Measurements from ENCODE around the gene CALHM1.
"Not testable (repeated sequence)": the region's sequence is repeated elsewhere in the genome, so short reads cannot be mapped to it uniquely, and the experiment has no call there.

Gene CALHM1

DNA sequence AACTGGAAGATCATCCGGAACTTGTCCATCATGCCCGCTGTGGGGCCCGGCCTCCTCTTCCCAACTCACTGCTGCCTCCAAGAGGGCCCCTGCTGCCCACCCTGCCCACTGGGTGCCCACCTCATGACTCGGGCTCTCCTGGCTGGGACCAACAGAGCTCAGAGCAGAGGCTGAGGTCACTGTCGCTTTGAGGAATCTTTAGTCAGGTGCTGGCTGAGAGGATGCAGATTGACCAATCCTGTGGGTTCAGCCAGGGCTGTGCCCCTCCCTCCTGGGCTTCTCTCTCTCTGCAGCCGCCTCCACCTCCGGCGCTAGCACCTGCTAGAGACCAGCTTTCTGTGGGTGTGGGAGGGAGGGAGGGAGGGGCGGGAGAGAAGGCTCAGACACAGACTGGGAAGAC is at the start of gene CALHM1:
TSS of gene CALHM1 (minus strand) at position 181 of the 400 bp plus-strand sequence. CDS start at position 32, 149 bp downstream.
- DNase-seq (ENCODE audit: low read depth, low spot score) = no peak

DNA sequence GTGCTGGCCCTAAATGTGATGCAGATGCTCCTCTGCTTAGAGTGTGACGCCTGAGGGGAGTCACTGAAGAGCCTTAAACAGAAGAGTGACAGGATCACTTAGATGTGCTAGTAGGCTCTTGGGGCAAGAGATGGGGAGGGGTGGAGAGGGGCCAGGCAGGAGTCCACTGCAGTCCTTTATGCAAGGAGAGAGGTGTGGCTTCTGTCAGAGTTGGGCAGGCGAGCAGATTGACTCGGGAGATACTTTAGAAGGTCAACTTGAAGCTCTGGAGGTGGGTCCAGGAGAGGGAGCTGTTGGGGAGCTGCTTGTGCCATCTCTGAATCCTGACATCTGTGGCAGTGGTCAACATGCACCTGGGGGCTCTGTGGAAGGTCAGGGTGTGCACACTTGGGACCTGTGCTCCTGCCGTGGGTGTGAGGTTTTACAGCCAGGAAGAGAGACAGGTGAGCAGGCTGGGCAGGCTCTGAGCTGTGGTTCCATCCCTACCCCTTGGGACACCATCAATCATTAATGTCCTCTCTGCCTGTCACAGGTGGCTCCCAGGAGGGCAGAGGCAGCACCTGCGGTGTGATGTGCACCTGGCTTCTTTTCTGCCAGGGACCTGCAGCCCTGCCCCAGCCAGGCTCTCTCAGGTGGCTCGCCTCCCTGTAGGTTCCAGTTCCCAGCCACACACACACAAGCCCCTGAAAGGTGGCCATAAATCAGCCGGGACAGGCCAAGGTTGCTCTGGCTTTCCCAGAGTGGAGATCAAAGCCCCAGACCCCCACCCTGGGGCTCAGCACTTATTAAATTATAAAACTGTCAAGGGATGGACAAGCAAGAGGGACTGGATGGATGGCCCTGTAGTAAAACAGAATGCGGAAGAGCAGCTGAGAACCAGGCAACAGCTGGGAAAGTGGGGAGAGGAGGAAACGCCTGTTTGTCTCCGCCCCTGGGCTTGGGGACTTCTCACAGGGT is 48.8 kb upstream of the CALHM1 start:
- no peak for DNase-seq (ENCODE audit: low read depth, low spot score)

- DNase-seq (ENCODE audit: low read depth, low spot score) = no peak
Observed at GRCh38 chr10:103506061-103506460, 47.4 kb upstream of the CALHM1 start.

DNA sequence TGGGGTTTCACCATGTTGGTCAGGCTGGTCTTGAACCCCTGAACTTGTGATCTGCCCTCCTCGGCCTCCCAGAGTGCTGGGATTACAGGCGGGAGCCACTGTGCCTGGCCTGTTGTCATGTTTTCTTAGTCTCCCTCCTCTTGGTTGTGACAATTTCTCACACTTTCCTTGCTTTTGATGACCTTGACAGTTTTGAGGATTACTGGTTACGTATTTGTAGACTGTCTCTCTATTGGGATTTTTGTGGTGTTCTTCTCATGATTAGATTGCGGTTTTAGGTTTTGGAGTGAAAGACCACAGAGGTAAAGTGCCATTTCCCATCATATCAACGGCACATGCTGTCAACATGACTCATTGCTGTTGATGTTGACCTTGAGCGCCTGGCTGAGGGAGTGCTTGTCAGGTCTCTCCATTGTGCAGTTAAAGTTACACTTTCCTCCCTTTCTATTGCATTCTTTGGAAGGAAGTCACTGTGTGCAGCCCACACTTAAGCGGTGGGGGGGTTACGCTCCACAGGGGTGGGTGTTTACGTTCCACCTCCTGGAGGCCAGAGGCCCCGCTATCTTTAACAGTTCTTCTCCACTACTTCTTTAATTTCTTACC is 45.6 kb upstream of the CALHM1 start:
- DNase-seq (ENCODE audit: low read depth, low spot score) = no peak

GRCh38 chr10:103503777-103504176 is 45.1 kb upstream of the CALHM1 start:
- not testable (repeated sequence) for DNase-seq (ENCODE audit: low read depth, low spot score)

- no peak for DNase-seq (ENCODE audit: low read depth, low spot score)
Observed at GRCh38 chr10:103502849-103503660, 44.4 kb upstream of the CALHM1 start.

GRCh38 chr10:103501186-103501585 is 42.5 kb upstream of the CALHM1 start:
- DNase-seq (ENCODE audit: low read depth, low spot score) = no peak

DNA sequence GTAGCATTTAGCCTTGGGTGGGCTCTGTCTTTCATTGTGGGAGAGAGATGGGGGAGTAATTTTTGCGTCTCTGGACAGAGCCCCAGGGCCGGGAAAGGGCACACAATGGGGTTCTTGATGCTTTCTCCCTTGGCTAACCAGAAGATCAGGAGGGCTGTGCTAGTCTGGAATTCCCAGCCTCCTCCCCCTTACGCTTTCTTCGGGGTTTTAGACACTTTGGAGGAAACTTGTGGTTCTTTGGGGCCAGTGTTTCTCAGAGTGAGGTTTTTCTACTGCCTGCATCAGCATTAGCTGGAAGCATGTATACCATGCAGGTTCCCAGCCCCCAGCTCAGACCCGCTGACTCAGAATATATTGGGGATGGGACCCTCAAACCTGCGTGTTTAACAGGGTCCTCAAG is 41.8 kb upstream of the CALHM1 start:
- DNase-seq (ENCODE audit: low read depth, low spot score) = no peak

- DNase-seq (ENCODE audit: low read depth, low spot score) = no peak
Observed at GRCh38 chr10:103499881-103500280, 41.2 kb upstream of the CALHM1 start.

GRCh38 chr10:103498936-103499638 is 40.4 kb upstream of the CALHM1 start:
- DNase-seq (ENCODE audit: low read depth, low spot score) = no peak

DNA sequence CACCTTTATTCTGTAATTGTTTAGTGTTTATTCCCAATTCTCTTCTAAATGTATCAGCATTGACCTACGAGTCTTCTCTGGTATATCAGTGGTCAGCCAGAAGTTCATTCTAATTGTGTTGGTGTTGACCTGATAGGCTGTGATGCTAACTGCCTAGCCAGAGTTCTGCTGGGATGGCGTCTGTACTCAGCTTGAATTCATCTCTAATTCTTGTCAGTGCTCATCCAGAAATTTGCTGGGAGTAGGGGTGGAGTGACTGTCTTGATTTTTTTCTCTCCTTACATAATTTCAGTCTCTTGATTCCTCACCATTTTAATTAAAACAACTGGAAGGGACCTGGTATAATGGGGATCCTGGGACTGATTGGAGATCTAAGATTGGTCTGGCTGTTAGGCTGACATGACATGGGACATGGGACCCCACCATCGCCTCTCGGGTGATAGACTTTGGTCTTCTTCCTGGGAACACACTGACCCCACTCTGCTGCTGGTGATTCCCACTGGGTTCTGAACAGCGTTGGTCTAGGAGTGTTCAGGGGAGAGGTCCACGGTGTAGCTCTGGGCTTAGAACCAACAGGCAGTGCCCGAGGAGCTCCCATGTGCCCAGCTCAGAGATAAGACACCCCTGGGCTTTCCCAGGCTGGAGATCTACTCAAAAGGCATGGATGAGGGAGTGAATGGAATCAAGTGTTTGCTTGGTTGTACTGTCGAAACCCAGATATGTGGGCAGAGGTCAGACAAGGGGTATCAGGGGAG is 38.6 kb upstream of the CALHM1 start:
- DNase-seq (ENCODE audit: low read depth, low spot score) = no peak

DNA sequence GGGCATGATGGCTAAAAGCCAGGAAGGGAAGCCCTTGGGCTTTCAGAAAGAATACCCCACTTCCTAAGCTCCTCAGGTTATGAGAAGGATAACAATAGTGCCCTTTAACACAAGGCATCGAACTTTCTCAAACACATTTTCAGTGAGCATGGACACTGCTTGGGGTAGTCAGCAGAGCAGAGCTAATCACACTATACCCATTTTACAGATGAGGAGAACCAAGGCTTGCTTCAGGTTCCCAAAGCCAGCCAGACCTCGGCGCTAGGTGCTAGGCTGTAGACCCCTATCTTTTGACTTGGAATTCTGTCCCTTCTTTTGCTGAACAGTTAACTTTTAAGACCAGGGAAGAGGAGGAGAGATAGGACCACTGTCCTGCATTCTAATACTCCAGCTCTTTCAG is 36.6 kb upstream of the CALHM1 start:
- no peak for DNase-seq (ENCODE audit: low read depth, low spot score)

DNA sequence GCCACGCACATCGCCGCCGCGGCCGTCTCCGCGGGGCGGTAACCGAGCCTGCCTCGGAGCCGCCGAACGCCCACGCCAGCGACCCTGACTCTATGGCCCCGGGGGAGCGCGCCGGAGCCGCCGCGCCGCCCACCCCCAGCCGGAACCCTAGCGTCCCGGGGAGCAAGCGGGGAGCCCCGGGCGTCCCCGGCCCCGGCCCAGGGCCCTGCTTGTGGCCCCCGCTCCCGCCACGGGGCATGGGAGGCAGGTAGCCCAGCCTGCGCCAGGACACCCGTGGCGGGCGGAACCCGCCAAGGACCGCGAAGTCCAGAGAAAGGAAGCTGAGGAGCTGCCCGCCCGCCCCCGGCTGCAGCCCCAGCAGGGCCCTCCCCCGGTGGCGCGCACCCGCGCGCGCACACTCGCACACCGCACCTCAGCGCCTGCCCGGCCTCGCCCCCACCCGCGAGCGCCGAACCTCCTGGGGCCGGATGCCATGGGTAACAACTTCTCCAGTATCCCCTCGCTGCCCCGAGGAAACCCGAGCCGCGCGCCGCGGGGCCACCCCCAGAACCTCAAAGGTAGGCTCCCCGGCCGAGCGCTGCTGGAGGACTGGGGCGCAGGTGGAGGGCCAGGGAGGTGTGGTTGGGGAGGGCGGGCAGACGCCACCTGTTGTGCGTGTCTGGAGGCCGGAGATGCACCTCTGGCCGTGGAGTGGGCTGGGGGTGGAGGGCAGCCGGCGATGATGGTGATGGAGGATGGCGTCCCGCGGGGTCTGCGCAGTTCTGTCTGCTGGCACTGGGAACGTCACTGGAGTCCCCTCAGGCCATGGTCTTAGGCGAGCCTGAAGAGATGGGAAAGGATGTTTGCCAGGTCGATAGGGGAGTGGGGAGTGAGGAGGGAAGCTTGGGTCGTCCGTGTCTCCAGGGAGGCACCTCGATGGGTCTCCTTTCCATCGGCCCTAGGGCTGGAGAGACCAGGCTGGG is 35.5 kb upstream of the CALHM1 start:
- DNase-seq (ENCODE audit: low read depth, low spot score) = no peak

DNA sequence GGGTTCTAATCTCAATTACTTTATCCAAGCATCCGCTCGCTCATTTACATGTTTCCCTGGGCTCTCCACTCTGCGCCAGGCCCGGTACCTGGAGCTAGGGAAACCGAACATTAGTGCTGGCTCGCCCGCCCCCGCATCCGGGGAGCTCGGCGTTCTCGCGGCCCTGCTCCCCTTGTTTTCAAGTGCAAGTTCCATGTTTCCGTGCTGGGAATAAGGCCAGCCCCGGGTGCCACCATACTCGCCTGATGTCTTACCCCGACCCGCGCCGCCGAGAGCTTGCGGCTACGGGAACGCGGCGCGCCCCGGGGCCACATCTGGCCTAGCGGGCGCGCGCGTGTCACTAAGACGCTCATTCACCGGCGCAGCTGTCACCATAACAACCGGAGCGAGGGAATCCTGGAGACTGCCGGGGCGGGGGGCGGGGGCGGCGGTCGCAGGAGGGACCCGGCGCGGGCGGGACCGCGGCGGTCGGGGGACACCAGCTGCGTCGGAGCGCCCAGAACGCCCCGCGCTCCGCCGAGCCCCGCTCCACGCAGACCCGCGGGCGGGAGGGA is 34.7 kb upstream of the CALHM1 start, which contains the start of gene NEURL1:
TSS of gene NEURL1 (plus strand) at position 344 of the 554 bp plus-strand sequence. CDS start 683 bp downstream, outside the sequence.
- DNase-seq (ENCODE audit: low read depth, low spot score) = no peak

DNA sequence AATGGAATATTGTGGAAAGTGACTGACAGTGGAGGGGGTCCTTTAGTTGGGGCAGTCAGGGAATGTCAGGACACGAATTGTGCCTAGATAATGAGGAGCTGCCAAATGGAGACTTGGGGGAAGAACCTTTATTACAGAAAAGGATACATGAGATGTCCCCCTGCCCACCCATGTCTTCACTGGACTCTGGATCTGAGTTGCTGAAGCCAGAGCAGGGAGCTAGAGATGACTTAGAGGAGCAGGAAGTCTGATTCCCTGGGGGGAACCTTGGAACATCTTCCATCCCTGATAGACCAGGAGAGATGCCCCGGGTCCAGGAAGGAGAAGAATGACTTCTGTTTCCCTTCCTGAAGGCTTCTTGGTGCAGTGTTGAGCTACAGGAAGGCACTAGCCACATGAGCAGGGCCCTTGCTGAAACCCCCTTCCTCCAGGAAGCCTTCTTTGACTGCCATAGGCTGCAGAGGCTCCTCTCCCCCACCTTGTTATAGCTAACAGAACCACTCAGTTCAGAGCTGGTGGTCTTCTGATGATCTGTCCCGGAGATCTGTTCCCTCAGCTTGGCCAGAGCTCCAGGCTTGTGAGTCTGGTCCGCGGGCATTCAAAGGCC is 34.1 kb upstream of the CALHM1 start:
- no peak for DNase-seq (ENCODE audit: low read depth, low spot score)

DNA sequence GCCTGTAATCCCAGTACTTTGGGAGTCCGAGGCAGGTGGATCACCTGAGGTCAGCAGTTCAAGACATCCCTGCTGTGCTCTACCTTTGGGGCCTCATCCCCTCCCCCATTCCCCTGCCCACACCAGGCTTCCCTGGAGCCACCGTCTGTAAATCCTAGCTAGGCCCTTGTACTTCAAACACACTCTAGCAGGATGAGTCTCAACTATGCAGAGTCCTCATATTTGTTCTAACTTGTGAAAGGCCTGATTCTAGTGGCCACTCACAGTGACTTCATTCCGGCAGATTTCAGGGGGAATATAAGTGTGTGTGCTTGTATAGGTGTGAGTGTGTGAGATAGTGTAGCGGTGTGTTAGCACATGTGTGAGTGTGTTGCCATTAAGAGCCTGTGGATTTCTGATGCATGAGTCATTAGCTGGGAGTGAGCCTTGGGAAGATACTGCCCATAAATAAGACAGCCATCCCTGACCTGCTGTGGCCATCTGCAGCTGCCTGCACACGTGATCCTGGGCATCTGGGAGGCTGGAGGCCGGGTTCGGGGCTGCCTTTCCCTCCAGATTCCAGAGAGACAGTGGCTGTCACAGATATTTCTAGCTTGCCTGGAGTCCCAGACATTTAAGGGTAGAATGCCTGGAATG is 33.1 kb upstream of the CALHM1 start:
- no peak for DNase-seq (ENCODE audit: low read depth, low spot score)

DNA sequence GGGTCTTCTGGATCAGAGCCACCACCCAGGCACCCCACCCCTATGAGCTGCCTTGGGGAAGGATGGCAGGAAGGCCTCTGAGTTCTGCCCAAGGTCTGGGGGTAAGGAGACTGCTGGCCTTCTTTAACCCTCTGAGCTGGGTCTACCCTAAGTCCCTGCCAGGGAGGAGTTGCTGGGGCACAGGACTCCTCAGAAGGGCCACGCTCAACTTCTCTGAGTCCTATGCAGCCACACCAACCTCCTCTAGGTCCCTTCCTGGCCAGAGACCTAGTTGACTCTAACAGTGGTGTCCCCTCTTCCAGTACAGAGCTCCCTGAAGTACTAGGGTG is 32.2 kb upstream of the CALHM1 start:
- DNase-seq (ENCODE audit: low read depth, low spot score) = no peak

DNA sequence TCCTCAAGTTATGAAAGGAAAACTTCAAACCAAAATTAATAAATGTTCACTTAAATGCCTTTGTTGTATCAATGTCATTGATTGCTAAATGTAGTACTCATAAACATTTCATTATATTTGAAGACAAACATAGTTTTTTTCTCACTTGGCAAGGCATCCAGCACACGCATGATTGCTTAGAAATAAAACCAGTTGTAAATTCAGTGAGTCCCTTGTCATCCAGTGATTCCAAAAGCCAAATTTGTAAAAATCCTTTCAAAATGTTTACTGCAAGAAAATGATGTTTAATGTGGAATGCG is 28.7 kb upstream of the CALHM1 start:
- no peak for DNase-seq (ENCODE audit: low read depth, low spot score)

Measured in iPS DF 19.7 (cell line).